Stimulated activated naive CD8-positive, alpha-beta T cell treated with anti-CD3 and anti-CD28 coated beads, Interleukin-15, Interleukin-2, amounts not matched to agents 100 U/mL and 50 U/mL, for 24 hours (primary cell): Measurements from ENCODE around the gene PCK2.

ENCODE experiments used
- ATAC-seq: fragments of 150-1000 bp; cut with Tn5 transposase; one replicate; pipeline ENCODE4 v1.10.0; 2021
- DNase-seq: peaks from one replicate; pipeline ENCODE4 v3.0.0; 2021

Gene PCK2

GRCh38 chr14:24115422-24116127, 21.5 kb downstream of the PCK2 start:
- DNase-seq (no peak), ATAC-seq (no peak)

DNA sequence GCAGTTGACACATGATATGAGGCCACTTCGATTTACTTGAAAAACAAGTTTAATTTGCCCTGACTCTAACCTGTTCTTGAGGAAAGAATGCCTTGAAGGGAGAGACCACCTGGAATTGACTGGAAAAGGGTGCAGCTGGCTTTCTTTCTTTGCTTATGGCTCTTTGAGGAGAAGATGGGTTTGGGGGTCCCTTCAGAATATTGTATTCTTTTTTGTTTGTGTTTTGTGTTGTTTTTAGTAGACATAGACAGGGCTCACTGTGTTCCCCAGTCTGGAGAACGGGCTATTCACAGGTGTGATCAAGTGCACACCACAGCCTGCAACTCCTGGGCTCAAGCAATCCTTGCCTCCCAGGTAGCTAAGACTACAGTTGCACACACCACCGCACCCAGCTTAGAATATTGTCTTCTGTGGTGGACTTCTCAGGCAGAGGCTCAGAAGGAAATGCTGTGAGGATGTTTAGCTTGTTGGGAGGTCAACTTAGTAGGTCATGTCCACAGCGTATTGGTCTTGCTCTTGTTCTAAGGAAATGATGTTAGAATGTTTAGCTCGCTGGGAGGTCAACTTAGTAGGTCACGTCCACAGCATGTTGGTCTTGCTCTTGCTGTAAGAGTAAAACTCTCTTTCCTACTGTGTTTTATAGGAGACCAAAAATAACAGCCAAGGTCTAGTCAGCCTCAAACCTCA, 22.2 kb downstream of the PCK2 start:
- no peak for ATAC-seq
- no peak for DNase-seq

- DNase-seq (no peak), ATAC-seq (no peak)
Measured at GRCh38 chr14:24117179-24117578, 23.1 kb downstream of the PCK2 start.

- ATAC-seq (no peak), DNase-seq (no peak)
Measured at GRCh38 chr14:24119691-24120090, 25.6 kb downstream of the PCK2 start.

DNA sequence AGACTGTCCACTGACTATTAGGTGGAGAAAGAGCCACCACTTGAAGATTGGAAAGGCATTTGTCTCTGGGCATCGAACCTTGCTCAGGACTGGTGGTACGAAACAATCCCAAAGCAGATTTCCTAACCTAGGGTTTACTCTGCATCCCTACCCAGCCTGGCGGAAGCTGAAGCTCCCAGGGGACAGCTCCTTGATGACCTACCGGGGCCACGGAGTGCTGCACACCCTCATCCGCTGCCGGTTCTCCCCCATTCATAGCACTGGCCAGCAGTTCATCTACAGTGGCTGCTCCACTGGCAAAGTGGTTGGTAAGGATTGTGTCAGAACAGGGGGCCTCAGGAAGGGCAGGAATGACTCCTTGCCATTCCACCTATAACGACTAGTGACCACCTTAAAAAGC, 27.1 kb downstream of the PCK2 start:
- DNase-seq: no peak
- ATAC-seq: no peak

- no peak for DNase-seq
- no peak for ATAC-seq
Measured at GRCh38 chr14:24122416-24122815, 28.3 kb downstream of the PCK2 start.

DNA sequence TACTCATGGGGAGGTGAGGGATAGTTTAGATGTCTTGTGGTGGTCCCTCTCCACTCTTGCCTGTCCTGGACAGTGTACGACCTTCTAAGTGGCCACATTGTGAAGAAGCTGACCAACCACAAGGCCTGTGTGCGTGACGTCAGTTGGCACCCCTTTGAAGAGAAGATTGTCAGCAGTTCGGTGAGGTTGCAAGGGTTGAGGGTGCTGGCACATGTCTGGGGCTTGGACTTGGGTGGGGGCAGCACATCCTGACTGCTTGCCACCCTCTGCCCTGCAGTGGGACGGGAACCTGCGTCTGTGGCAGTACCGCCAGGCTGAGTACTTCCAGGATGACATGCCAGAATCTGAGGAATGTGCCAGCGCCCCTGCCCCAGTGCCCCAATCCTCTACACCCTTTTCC, 28.8 kb downstream of the PCK2 start:
- DNase-seq: no peak
- ATAC-seq: no peak

GRCh38 chr14:24123424-24124417, 29.6 kb downstream of the PCK2 start:
- DNase-seq: no peak

GRCh38 chr14:24126939-24127338, 32.8 kb downstream of the PCK2 start:
- no peak for DNase-seq
- ATAC-seq: no peak

More at GRCh38 chr14:24123424-24124417, 29.6 kb downstream of the PCK2 start:
- peak; percentile 68 for ATAC-seq

- no peak for ATAC-seq
Measured at GRCh38 chr14:24127673-24128072, 33.6 kb downstream of the PCK2 start.

GRCh38 chr14:24129410-24129998, 35.4 kb downstream of the PCK2 start:
- DNase-seq: no peak
- no peak for ATAC-seq

More at GRCh38 chr14:24127673-24128072, 33.6 kb downstream of the PCK2 start:
- DNase-seq: no peak

DNA sequence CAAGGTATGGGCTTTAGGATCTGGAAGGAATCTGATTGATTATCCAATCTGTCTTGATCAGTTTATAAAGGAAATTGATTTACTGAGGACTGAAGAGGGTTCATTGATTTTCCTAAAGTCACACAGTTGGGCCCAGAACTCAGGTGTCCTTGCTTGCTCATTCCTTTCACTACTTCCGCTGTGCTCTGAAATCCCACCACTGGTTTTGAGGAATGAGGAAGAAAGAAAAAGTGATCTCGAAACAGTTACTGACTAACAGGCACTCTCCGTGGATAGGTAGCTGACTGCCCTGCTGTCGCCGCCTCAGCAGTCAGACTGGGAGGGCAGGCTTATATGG, 36.2 kb downstream of the PCK2 start, which contains the start of gene FITM1:
TSS of gene FITM1 (plus strand) at position 280 of the 337 bp plus-strand sequence. CDS start 905 bp downstream, outside the sequence.
- DNase-seq (no peak), ATAC-seq (no peak)

DNA sequence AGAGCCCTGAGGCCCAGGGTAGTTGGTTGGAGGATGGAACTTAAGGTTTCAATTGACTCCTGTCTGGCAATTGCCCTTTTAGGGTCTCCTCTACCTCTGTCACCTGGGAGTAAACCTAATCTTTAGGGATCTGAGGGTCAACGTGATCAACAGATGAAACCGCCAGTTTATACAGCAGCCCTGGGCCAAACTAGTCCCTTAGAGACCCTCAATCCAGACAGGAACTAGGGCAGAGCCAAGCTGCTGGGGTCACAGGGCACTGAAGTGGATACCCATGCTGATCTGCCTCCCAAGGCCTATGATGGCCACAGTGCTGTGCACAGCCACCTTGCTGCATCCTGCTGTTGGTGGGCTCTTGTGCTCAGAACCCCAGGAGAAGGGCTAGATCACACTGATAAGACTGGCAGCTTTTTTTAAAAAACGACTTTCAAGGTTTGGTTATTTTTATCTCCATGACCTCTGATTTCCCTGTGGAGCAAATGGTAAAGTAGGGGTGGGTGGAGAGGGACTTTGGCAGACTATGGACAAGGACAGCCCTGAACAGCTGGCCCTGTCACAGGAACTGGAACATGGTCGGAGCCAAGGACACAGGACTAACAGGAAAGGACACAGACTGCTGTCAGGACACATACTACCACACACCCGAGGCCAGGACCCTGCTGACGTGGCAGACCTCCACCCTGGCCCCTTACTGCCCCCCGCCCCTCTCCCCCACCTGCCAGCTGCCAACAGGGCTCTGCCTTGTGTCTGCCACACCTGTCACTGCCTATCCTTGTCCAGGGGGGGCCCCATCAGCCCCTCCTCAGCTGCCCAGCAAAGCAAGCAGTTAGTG, 36.8 kb downstream of the PCK2 start:
- ATAC-seq: no peak
- DNase-seq: no peak

DNA sequence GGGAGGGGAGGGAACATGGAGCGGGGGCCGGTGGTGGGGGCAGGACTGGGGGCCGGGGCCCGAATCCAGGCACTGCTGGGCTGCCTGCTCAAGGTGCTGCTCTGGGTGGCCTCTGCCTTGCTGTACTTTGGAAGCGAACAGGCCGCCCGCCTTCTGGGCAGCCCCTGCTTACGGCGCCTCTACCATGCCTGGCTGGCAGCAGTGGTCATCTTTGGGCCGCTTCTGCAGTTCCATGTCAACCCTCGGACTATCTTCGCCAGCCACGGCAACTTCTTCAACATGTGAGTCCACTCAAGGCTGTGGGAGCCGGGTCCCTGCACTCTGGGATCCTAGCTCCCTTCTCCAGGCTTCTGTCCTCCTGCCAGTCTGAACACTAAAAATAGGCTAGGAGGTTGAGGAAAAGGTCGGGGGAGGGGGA, 37.4 kb downstream of the PCK2 start:
- ATAC-seq: no peak
- DNase-seq: no peak

- ATAC-seq: no peak
- DNase-seq: peak; percentile 32
Measured at GRCh38 chr14:24132061-24132685, 38.1 kb downstream of the PCK2 start.

DNA sequence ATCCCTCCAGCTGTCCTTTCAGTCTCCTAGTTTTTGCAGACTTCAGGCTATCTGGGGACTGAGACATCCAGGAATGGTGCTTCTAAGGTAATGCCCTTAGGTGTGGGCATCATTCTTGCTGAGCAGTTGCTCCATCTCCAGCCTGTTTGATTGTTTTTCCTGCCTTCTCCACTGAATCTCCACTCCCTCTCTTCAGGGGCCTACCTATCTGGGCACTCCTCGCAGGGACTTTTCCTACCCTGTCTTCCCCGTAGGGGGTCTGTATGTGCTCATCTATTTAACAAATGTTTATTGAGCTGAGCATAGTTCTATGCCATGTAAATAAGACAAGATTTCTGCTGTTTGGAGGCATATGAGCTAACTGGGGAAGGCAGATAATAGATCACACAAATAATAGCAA, 38.9 kb downstream of the PCK2 start:
- DNase-seq (no peak), ATAC-seq (no peak)

- DNase-seq (no peak), ATAC-seq (no peak)
Measured at GRCh38 chr14:24133735-24134134, 39.6 kb downstream of the PCK2 start.

- DNase-seq: no peak
- no peak for ATAC-seq
Measured at GRCh38 chr14:24135584-24135833, 41.4 kb downstream of the PCK2 start.

DNA sequence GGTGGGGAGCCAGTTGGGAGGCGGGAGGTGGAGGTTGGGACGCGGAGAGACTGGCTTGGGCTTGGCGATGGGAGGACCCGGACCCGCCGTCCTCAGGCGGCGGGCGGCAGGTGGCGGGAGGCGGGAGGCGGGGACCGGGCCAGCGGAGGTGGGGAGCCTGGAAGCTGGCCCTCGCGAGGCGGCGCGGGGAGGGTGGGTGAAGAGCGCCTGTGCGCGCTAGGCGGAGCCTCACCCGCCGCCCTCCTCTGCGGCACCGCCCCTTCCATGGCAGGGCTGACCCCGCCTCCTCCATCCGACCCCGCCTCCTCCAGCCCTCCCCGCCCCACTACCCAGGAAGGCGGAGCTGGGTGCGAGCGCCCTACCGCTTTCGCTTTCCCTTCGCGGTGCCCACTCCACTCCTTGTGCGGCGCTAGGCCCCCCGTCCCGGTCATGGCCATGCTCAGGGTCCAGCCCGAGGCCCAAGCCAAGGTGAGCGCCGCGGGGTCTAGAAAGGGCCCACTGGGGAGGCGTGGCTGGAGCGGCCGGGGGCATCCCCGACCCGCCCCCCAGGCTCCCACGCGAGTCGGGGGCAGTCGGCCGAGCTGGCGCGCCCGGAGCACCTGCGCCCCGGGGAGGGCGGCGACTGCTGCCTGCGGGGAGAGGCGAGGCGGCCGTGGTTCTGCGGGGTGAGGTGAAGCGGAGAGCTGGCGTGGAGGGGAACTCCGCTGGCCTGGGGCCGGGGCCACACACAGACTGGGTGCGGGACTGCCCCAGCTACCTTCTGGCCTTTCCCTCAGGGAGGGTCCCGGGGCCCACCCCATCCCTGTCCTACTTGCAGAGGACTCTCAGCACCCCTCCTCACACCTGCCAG, 41.9 kb downstream of the PCK2 start, which contains the start of gene PSME1:
TSS of gene PSME1 (plus strand) at position 361 of the 850 bp plus-strand sequence. CDS start at position 430, 69 bp downstream.
- peak; percentile 96 for DNase-seq

More for the DNA sequence above, 41.9 kb downstream of the PCK2 start, which contains the start of gene PSME1:
- ATAC-seq: peak; percentile 94
